CD14-positive monocyte (primary cell): ENCODE data around the gene ZNRF4. TPM values are rescaled to one million over a fixed set of nuclear protein-coding genes. Genes with fewer than 3 reads are reported as not detected.

Experiments used
- DNase-seq, 3 donors: peaks; one replicate each; pipeline ENCODE4 v3.0.0-alpha.2; 2011 to 2022
- H2AFZ ChIP-seq: 2 replicates; pipeline ENCODE4 v1.6.0; 2012; ENCODE audit warnings: mild to moderate bottlenecking, low read depth, low read length, inconsistent platforms; ENCODE audit not compliant: insufficient read depth, poor library complexity, severe bottlenecking
- H3K27ac ChIP-seq, 2 donors: 1 replicate in 1 of 2; 2 replicates in 1 of 2; pipeline ENCODE4 v1.5.1; 2012 to 2013; ENCODE audit warnings: low read length in 2 of 2, control low read depth in 1 of 2, inconsistent platforms in 1 of 2, low read depth in 1 of 2, mild to moderate bottlenecking in 1 of 2
- H3K27me3 ChIP-seq, 2 donors: one replicate each; pipeline versions ENCODE4 v1.6.0 to v1.6.1; 2011 to 2013; ENCODE audit warnings: low read length in 2 of 2; ENCODE audit not compliant: control insufficient read depth in 2 of 2, insufficient read depth in 2 of 2
- H3K36me3 ChIP-seq, 2 donors: replicated peaks in 1 of 2; 1 replicate in 1 of 2; 2 replicates in 1 of 2; pipeline versions ENCODE4 v1.5.1 to v1.6.1; 2012 to 2013; ENCODE audit warnings: low read length in 2 of 2, control low read depth in 1 of 2, inconsistent platforms in 1 of 2, mild to moderate bottlenecking in 1 of 2; ENCODE audit not compliant: insufficient read depth in 2 of 2, control insufficient read depth in 1 of 2
- H3K4me1 ChIP-seq, 2 donors: 1 replicate in 1 of 2; 2 replicates in 1 of 2; pipeline versions ENCODE4 v1.5.1 to v1.6.1; 2012 to 2013; ENCODE audit warnings: low read length in 2 of 2, control low read depth in 1 of 2, inconsistent platforms in 1 of 2, mild to moderate bottlenecking in 1 of 2, moderate library complexity in 1 of 2; ENCODE audit not compliant: insufficient read depth in 2 of 2, control insufficient read depth in 1 of 2
- H3K4me2 ChIP-seq: replicated peaks from 2 replicates; pipeline ENCODE3; 2012; ENCODE audit warnings: low read length, moderate library complexity, mild to moderate bottlenecking; ENCODE audit not compliant: poor library complexity, severe bottlenecking; ENCODE audit errors: extremely low read depth
- H3K4me3 ChIP-seq, 3 experiments: fragments of 200-600 bp in 1 of 3; sonication (generic) in 1 of 3; replicated peaks in 1 of 3; 1 replicate in 2 of 3; 2 replicates in 1 of 3; pipeline ENCODE4 v1.5.1; 2011 to 2013; ENCODE audit warnings: low read length in 3 of 3, mild to moderate bottlenecking in 3 of 3, control low read depth in 2 of 3, low read depth in 2 of 3, inconsistent platforms in 1 of 3, moderate library complexity in 1 of 3
- H3K79me2 ChIP-seq: 2 replicates; pipeline ENCODE4 v1.6.0; 2012; ENCODE audit warnings: mild to moderate bottlenecking, control low read depth, inconsistent platforms, low read length, moderate library complexity; ENCODE audit not compliant: insufficient read depth
- H3K9ac ChIP-seq: 2 replicates; pipeline ENCODE4 v1.6.0; 2017; ENCODE audit warnings: low read length, mild to moderate bottlenecking; ENCODE audit not compliant: insufficient read depth, poor library complexity, severe bottlenecking
- H3K9me3 ChIP-seq, 2 donors: replicated peaks in 1 of 2; 1 replicate in 1 of 2; 2 replicates in 1 of 2; pipeline versions ENCODE4 v1.5.1 to v1.6.1; 2012 to 2013; ENCODE audit warnings: low read length in 2 of 2, control low read depth in 1 of 2; ENCODE audit not compliant: control insufficient read depth in 1 of 2, insufficient read depth in 1 of 2
- H4K20me1 ChIP-seq: 2 replicates; pipeline ENCODE4 v1.6.0; 2012; ENCODE audit warnings: mild to moderate bottlenecking, low read length, control low read depth, moderate library complexity; ENCODE audit not compliant: insufficient read depth
- H3K27ac Mint-ChIP-seq, 7 donors: one replicate each; pipeline ENCODE4 v1.8.0; 2020; ENCODE audit warnings: mild to moderate bottlenecking in 7 of 7, mixed read lengths in 7 of 7, moderate library complexity in 6 of 7, inconsistent platforms in 2 of 7
- H3K27me3 Mint-ChIP-seq, 3 donors: one replicate each; pipeline ENCODE4 v1.8.0; 2021 to 2022; ENCODE audit warnings: low read depth in 3 of 3, mild to moderate bottlenecking in 3 of 3, mixed read lengths in 3 of 3, moderate library complexity in 3 of 3, inconsistent platforms in 1 of 3
- H3K36me3 Mint-ChIP-seq, 2 donors: one replicate each; pipeline ENCODE4 v1.8.0; 2020; ENCODE audit warnings: mixed read lengths in 2 of 2, inconsistent platforms in 1 of 2, mild to moderate bottlenecking in 1 of 2
- H3K4me1 Mint-ChIP-seq: one replicate; pipeline ENCODE4 v1.8.0; 2020; ENCODE audit warnings: mild to moderate bottlenecking, mixed read lengths
- H3K4me3 Mint-ChIP-seq, 2 donors: one replicate each; pipeline ENCODE4 v1.8.0; 2020; ENCODE audit warnings: mild to moderate bottlenecking in 2 of 2, mixed read lengths in 2 of 2, moderate library complexity in 1 of 2
- H3K9me3 Mint-ChIP-seq, 7 donors: one replicate each; pipeline ENCODE4 v1.8.0; 2020 to 2022; ENCODE audit warnings: mixed read lengths in 7 of 7, mild to moderate bottlenecking in 6 of 7, moderate library complexity in 6 of 7, inconsistent platforms in 2 of 7
- WGBS: methylation state at CpG from one replicate; pipeline ENCODE4 v1.1.5; 2013; ENCODE audit warnings: missing lambda C conversion rate; ENCODE audit not compliant: insufficient coverage; 5-methylcytosine and 5-hydroxymethylcytosine counted together
- intact Hi-C, 2 donors: fragments of 100-400 bp; cut with micrococcal nuclease; formaldehyde crosslinking; loops; one replicate each; pipeline versions ENCODE4 v1.15.0 to v1.15.1; 2023
- polyA plus RNA-seq, 3 donors: library from polyadenylated mRNA; depleted of rRNA in 1 of 3; unstranded in 2 of 3; stranded (reverse) in 1 of 3; fragments of 300-500 nt in 2 of 3; fragments of >200 nt in 1 of 3; fragmentation: Illumina TruSeq in 2 of 3; gene quantifications; 1 replicate in 2 of 3; 2 replicates in 1 of 3; pipeline ENCODE4 v1.2.3, GENCODE V29; 2012 to 2021
- TF ChIP-seq, protein P1 (sequence below): fragments of 200-600 bp; IDR thresholded peaks from one replicate; pipeline ENCODE4 v1.8.0; 2022; ENCODE audit warnings: antibody characterized with exemption, mild to moderate bottlenecking

Gene ZNRF4
- polyA plus RNA-seq, 3 donors = not detected

- peaks cover 8 to 37% (median 28%) of the 10 kb centered on the region in 7 donors for H3K9me3 Mint-ChIP-seq
- Histone ChIP-seq H3K4me3 (no peak overlapping the region), H3K27ac (no peak overlapping the region), H3K4me1 (no peaks in the 10 kb centered on the region), H3K27me3 (no peaks in the 10 kb centered on the region), H3K4me2 (no peak overlapping the region), H3K9me3 (peaks cover 18 to 31% of the 10 kb centered on the region in 2 donors), H3K9ac (no peak overlapping the region), H3K36me3 (no peaks in the 10 kb centered on the region), H3K79me2 (no peaks in the 10 kb centered on the region), H4K20me1 (no peaks in the 10 kb centered on the region), H2AFZ (no peak overlapping the region)
- H3K4me1 Mint-ChIP-seq = peaks cover 2% of the 10 kb centered on the region
- no peak overlapping the region for H3K4me3 Mint-ChIP-seq
- no peak overlapping the region for H3K27ac Mint-ChIP-seq
- peaks cover 0 to 3% (median 2%) of the 10 kb centered on the region in 3 donors for H3K27me3 Mint-ChIP-seq
- DNase-seq = no peak
- intact Hi-C loops = no loop called here
- 86% methylated on average over 3 of the region's 6 CpGs for WGBS
- TF ChIP-seq, protein P1, sequence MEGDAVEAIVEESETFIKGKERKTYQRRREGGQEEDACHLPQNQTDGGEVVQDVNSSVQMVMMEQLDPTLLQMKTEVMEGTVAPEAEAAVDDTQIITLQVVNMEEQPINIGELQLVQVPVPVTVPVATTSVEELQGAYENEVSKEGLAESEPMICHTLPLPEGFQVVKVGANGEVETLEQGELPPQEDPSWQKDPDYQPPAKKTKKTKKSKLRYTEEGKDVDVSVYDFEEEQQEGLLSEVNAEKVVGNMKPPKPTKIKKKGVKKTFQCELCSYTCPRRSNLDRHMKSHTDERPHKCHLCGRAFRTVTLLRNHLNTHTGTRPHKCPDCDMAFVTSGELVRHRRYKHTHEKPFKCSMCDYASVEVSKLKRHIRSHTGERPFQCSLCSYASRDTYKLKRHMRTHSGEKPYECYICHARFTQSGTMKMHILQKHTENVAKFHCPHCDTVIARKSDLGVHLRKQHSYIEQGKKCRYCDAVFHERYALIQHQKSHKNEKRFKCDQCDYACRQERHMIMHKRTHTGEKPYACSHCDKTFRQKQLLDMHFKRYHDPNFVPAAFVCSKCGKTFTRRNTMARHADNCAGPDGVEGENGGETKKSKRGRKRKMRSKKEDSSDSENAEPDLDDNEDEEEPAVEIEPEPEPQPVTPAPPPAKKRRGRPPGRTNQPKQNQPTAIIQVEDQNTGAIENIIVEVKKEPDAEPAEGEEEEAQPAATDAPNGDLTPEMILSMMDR = no peak
- no peaks in the 10 kb centered on the region for H3K36me3 Mint-ChIP-seq
These were observed 4.1 kb downstream of the ZNRF4 start for GRCh38 chr19:5459360-5459759.

DNA sequence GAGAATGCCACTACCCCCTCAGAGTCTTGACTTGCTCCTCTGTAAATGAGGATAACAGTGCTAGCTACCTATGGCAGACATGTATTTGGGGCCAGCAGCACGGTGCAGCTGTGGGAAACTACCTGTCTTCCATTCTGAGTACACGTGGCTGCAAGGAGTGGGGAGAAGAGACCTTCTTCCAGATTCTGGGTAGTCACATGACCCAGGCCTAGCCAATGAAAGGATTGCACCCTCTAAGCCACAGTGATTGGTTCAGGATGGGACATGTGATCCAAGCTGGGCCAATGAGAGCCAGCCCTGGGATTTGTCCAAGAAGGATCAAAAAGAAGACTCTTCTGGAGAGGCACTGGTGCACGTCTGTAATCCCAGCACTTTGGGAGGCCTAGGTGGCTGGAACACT is 5.5 kb downstream of the ZNRF4 start:
- no peak overlapping the region for H3K27ac ChIP-seq
- H3K79me2 ChIP-seq = no peaks in the 10 kb centered on the region
- DNase-seq = no peak
- TF ChIP-seq, protein P1 = no peak
- 70% methylated on average over 3 of the region's 3 CpGs for WGBS
- Mint-ChIP-seq H3K4me3 (no peak overlapping the region), H3K4me1 (peaks cover 2% of the 10 kb centered on the region), H3K9me3 (peaks cover 8 to 37% (median 28%) of the 10 kb centered on the region in 7 donors), H3K36me3 (no peaks in the 10 kb centered on the region), H3K27ac (no peak overlapping the region), H3K27me3 (peaks cover 0 to 3% (median 1%) of the 10 kb centered on the region in 3 donors)
- no peaks in the 10 kb centered on the region for H4K20me1 ChIP-seq
- no peak overlapping the region for H3K9ac ChIP-seq
- no peaks in the 10 kb centered on the region for H3K27me3 ChIP-seq
- H3K4me2 ChIP-seq = no peak overlapping the region
- no peaks in the 10 kb centered on the region for H3K4me1 ChIP-seq
- H3K4me3 ChIP-seq = no peak overlapping the region
- intact Hi-C loops = no loop called here
- H3K36me3 ChIP-seq = no peaks in the 10 kb centered on the region
- no peak overlapping the region for H2AFZ ChIP-seq
- H3K9me3 ChIP-seq = peaks cover 18 to 31% of the 10 kb centered on the region in 2 donors
